ENCODE data around the gene MTUS2.
A peak's percentile ranks its signal among the peaks of the same experiment; 100 is the strongest.

Gene MTUS2

GRCh38 chr13:28890712-28891111 is 70.6 kb downstream of the MTUS2 start:
- no peaks in the 10 kb centered on the region for H3K27me3 ChIP-seq
- no peaks in the 10 kb centered on the region for H3K36me3 ChIP-seq
- H3K4me1 ChIP-seq = no peaks in the 10 kb centered on the region
- no peak for DNase-seq
- TF ChIP-seq CTCF (IDR thresholded peaks at IDR 0.05; ENCODE audit: low read depth, low read length) = no peak
- H3K4me3 ChIP-seq (ENCODE audit: low read depth, low read length) = no peak overlapping the region
- H3K9me3 ChIP-seq = no peaks in the 10 kb centered on the region

- Histone ChIP-seq H3K4me3 (ENCODE audit: low read depth, low read length) (no peak overlapping the region), H3K27me3 (no peaks in the 10 kb centered on the region), H3K36me3 (no peaks in the 10 kb centered on the region), H3K4me1 (no peaks in the 10 kb centered on the region), H3K9me3 (no peaks in the 10 kb centered on the region)
- DNase-seq = no peak
- no peak for TF ChIP-seq CTCF (IDR thresholded peaks at IDR 0.05; ENCODE audit: low read depth, low read length)
These were observed 97.9 kb downstream of the MTUS2 start for GRCh38 chr13:28918030-28918429.

GRCh38 chr13:28922341-28922740 is 102.2 kb downstream of the MTUS2 start:
- DNase-seq = no peak
- no peaks in the 10 kb centered on the region for H3K36me3 ChIP-seq
- no peaks in the 10 kb centered on the region for H3K9me3 ChIP-seq
- no peaks in the 10 kb centered on the region for H3K4me1 ChIP-seq
- H3K4me3 ChIP-seq (ENCODE audit: low read depth, low read length) = no peak overlapping the region
- TF ChIP-seq CTCF (IDR thresholded peaks at IDR 0.05; ENCODE audit: low read depth, low read length) = no peak
- H3K27me3 ChIP-seq = peaks cover 27% of the 10 kb centered on the region

- H3K36me3 ChIP-seq = no peaks in the 10 kb centered on the region
- H3K9me3 ChIP-seq = no peaks in the 10 kb centered on the region
- no peak for TF ChIP-seq CTCF (IDR thresholded peaks at IDR 0.05; ENCODE audit: low read depth, low read length)
- peaks cover 7% of the 10 kb centered on the region for H3K27me3 ChIP-seq
- H3K4me1 ChIP-seq = no peaks in the 10 kb centered on the region
- DNase-seq = no peak
- H3K4me3 ChIP-seq (ENCODE audit: low read depth, low read length) = no peak overlapping the region
These were observed 115.0 kb downstream of the MTUS2 start for GRCh38 chr13:28935104-28935503.

GRCh38 chr13:28942906-28943305 is 122.8 kb downstream of the MTUS2 start:
- no peak for TF ChIP-seq CTCF (IDR thresholded peaks at IDR 0.05; ENCODE audit: low read depth, low read length)
- Histone ChIP-seq H3K9me3 (no peaks in the 10 kb centered on the region), H3K4me1 (no peaks in the 10 kb centered on the region), H3K4me3 (ENCODE audit: low read depth, low read length) (no peak overlapping the region), H3K27me3 (peaks cover 7% of the 10 kb centered on the region), H3K36me3 (no peaks in the 10 kb centered on the region)
- no peak for DNase-seq

- H3K36me3 ChIP-seq = no peaks in the 10 kb centered on the region
- peak; percentile 15; the same call in 1 of the 2 replicates for TF ChIP-seq CTCF (IDR thresholded peaks at IDR 0.05; ENCODE audit: low read depth, low read length)
- no peak for DNase-seq
- no peaks in the 10 kb centered on the region for H3K9me3 ChIP-seq
- H3K4me3 ChIP-seq (ENCODE audit: low read depth, low read length) = no peak overlapping the region
- H3K27me3 ChIP-seq = peaks cover 18% of the 10 kb centered on the region
- H3K4me1 ChIP-seq = no peaks in the 10 kb centered on the region
These were observed 133.7 kb downstream of the MTUS2 start for GRCh38 chr13:28953714-28954418.

Measured in BE2C (cell line).